H1 (cell line): Measurements from ENCODE around the gene POLR2H.

Source experiments
- CTCF ChIP-seq, 3 experiments: IDR thresholded peaks; 1 replicate in 2 of 3; 2 replicates in 1 of 3; pipeline versions ENCODE4 v1.5.1 to v1.6.1; 2011; ENCODE audit warnings: low read length in 3 of 3, mild to moderate bottlenecking in 3 of 3, inconsistent platforms in 2 of 3, low read depth in 1 of 3, moderate library complexity in 1 of 3; ENCODE audit not compliant: insufficient read depth in 1 of 3; ENCODE audit errors: control extremely low read depth in 1 of 3
- EP300 ChIP-seq, 2 experiments: IDR thresholded peaks; 1 replicate in 1 of 2; 2 replicates in 1 of 2; pipeline ENCODE4 v1.6.1; 2011 to 2012; ENCODE audit warnings: low read depth in 2 of 2, low read length in 2 of 2, mild to moderate bottlenecking in 2 of 2, borderline replicate concordance in 1 of 2, inconsistent platforms in 1 of 2, moderate library complexity in 1 of 2
- FOSL1 ChIP-seq: IDR thresholded peaks from 2 replicates; pipeline ENCODE4 v1.6.1; 2011; ENCODE audit warnings: mild to moderate bottlenecking, low read depth, low read length, moderate library complexity; ENCODE audit not compliant: insufficient read depth
- PHF8 ChIP-seq: fragments of 200-600 bp; sonication (generic); conservative IDR thresholded peaks from 2 replicates; pipeline ENCODE4 v1.7.1; 2012; ENCODE audit warnings: low read depth, mild to moderate bottlenecking, inconsistent platforms, low read length, moderate library complexity
- POLR2A ChIP-seq, 2 experiments: IDR thresholded peaks; 1 replicate in 1 of 2; 2 replicates in 1 of 2; pipeline ENCODE4 v1.6.1; 2011; ENCODE audit warnings: low read depth in 2 of 2, low read length in 2 of 2, mild to moderate bottlenecking in 2 of 2; ENCODE audit errors: control extremely low read depth in 1 of 2
- POLR2AphosphoS5 ChIP-seq: IDR thresholded peaks from 2 replicates; pipeline ENCODE4 v1.6.1; 2011; ENCODE audit warnings: low read depth, low read length
- SP2 ChIP-seq: IDR thresholded peaks from 2 replicates; pipeline ENCODE4 v1.6.1; 2012; ENCODE audit warnings: mild to moderate bottlenecking, low read length, inconsistent platforms

DNA sequence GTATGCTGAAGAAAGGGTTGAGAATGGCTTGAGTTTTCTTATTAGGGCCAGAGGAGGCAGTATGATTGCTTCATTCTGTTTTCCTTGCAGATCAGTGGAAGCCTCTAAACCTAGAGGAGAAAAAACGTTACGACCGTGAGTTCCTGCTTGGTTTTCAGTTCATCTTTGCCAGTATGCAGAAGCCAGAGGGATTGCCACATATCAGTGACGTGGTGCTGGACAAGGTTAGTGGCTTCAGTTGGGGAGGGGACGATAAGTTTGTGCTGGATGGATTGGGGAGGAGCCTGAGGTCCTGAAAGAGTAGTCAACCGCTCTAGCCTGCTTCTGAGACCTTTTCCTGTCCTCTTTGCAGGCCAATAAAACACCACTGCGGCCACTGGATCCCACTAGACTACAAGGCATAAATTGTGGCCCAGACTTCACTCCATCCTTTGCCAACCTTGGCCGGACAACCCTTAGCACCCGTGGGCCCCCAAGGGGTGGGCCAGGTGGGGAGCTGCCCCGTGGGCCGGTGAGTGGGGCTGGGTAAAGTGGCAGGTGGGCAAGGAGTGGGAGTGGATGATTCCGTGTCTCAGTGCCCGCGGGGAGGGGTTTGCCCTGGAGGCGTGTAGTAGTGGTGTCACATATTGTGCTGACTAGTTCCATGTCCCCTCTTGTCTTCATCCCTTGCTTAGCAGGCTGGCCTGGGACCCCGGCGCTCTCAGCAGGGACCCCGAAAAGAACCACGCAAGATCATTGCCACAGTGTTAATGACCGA lies 38.6 kb upstream of the POLR2H start:
- no peak for TF ChIP-seq CTCF (IDR thresholded peaks at IDR 0.05; ENCODE audit: control extremely low read depth in 1 of 3, insufficient read depth in 1 of 3, low read depth in 1 of 3, low read length in 3 of 3)
- no peak for TF ChIP-seq POLR2A (IDR thresholded peaks at IDR 0.05; ENCODE audit: control extremely low read depth in 1 of 2, low read depth in 2 of 2, low read length in 2 of 2)
- TF ChIP-seq POLR2AphosphoS5, result no peak
- TF ChIP-seq FOSL1, result no peak
- TF ChIP-seq SP2, result no peak
- TF ChIP-seq PHF8, result no peak
- no peak for TF ChIP-seq EP300 (IDR thresholded peaks at IDR 0.05; ENCODE audit: borderline replicate concordance in 1 of 2, low read depth in 2 of 2, low read length in 2 of 2)
